Measurements from ENCODE around the gene TREML2. TPM values are rescaled to one million over a fixed set of nuclear protein-coding genes. Genes with fewer than 3 reads are reported as not detected.

TREML2 gene
- total RNA-seq, 2 donors from 2014 or later, result not detected

- Histone ChIP-seq H3K9me3 (no peaks in the 10 kb centered on the region), H3K4me1 (no peaks in the 10 kb centered on the region), H3K27ac (no peak overlapping the region), H3K4me3 (no peak overlapping the region), H3K36me3 (replicated peaks in 1 of 2; ENCODE audit: insufficient read depth in 1 of 2, low read depth in 2 of 2) (no peaks in the 10 kb centered on the region), H3K27me3 (no peaks in the 10 kb centered on the region)
- 78 to 88% methylated on average over 2 of the region's 2 CpGs for WGBS, 2 donors
- TF ChIP-seq POLR2A (IDR thresholded peaks at IDR 0.05), result no peak
- DNase-seq, result no peak
- ATAC-seq, result no peak
- intact Hi-C loops (cut with DNase I), result no loop called here
Observed at GRCh38 chr6:41177695-41178094, 23.3 kb downstream of the TREML2 start.

- no peaks in the 10 kb centered on the region for H3K4me1 ChIP-seq
- no peak for TF ChIP-seq CTCF (IDR thresholded peaks at IDR 0.05)
- TF ChIP-seq POLR2A (IDR thresholded peaks at IDR 0.05), result no peak
- no peak overlapping the region for H3K4me3 ChIP-seq
- no peaks in the 10 kb centered on the region for H3K27me3 ChIP-seq
- 52 to 59% methylated on average over 3 of the region's 3 CpGs for WGBS, 2 donors
- ATAC-seq, result no peak
- intact Hi-C loops (cut with DNase I), result no loop called here
- no peaks in the 10 kb centered on the region for H3K36me3 ChIP-seq (replicated peaks in 1 of 2; ENCODE audit: insufficient read depth in 1 of 2, low read depth in 2 of 2)
- DNase-seq, result no peak
- H3K27ac ChIP-seq, result no peak overlapping the region
- no peaks in the 10 kb centered on the region for H3K9me3 ChIP-seq
Observed at GRCh38 chr6:41177287-41177686, 23.7 kb downstream of the TREML2 start.

GRCh38 chr6:41176189-41176588 lies 24.8 kb downstream of the TREML2 start:
- H3K27ac ChIP-seq, result no peak overlapping the region
- H3K4me1 ChIP-seq, result no peaks in the 10 kb centered on the region
- H3K4me3 ChIP-seq, result no peak overlapping the region
- no peak for ATAC-seq
- no peaks in the 10 kb centered on the region for H3K36me3 ChIP-seq (replicated peaks in 1 of 2; ENCODE audit: insufficient read depth in 1 of 2, low read depth in 2 of 2)
- intact Hi-C loops (cut with DNase I), result no loop called here
- WGBS, 2 donors, result 77 to 81% methylated on average over 12 of the region's 12 CpGs
- H3K27me3 ChIP-seq, result no peaks in the 10 kb centered on the region
- no peaks in the 10 kb centered on the region for H3K9me3 ChIP-seq
- no peak for TF ChIP-seq POLR2A (IDR thresholded peaks at IDR 0.05)
- TF ChIP-seq CTCF (IDR thresholded peaks at IDR 0.05), result no peak
- DNase-seq, result no peak

GRCh38 chr6:41175084-41175483 lies 25.9 kb downstream of the TREML2 start:
- WGBS, 2 donors, result 69 to 74% methylated on average over 1 of the region's 1 CpG

GRCh38 chr6:41174610-41175009 lies 26.3 kb downstream of the TREML2 start:
- ATAC-seq (no peak), DNase-seq (no peak)
- H3K4me3 ChIP-seq, result no peak overlapping the region
- H3K4me1 ChIP-seq, result no peaks in the 10 kb centered on the region
- H3K36me3 ChIP-seq (replicated peaks in 1 of 2; ENCODE audit: insufficient read depth in 1 of 2, low read depth in 2 of 2), result no peaks in the 10 kb centered on the region
- WGBS, 2 donors, result 65 to 78% methylated on average over 2 of the region's 2 CpGs
- no peak for TF ChIP-seq CTCF (IDR thresholded peaks at IDR 0.05)
- TF ChIP-seq POLR2A (IDR thresholded peaks at IDR 0.05), result no peak
- intact Hi-C loops (cut with DNase I), result no loop called here
- H3K27ac ChIP-seq, result no peak overlapping the region
- no peaks in the 10 kb centered on the region for H3K27me3 ChIP-seq
- H3K9me3 ChIP-seq, result no peaks in the 10 kb centered on the region

More at GRCh38 chr6:41175084-41175483, 25.9 kb downstream of the TREML2 start:
- TF ChIP-seq CTCF (IDR thresholded peaks at IDR 0.05) (no peak), POLR2A (IDR thresholded peaks at IDR 0.05) (no peak)
- ATAC-seq (no peak), DNase-seq (no peak)
- H3K27me3 ChIP-seq, result no peaks in the 10 kb centered on the region
- H3K36me3 ChIP-seq (replicated peaks in 1 of 2; ENCODE audit: insufficient read depth in 1 of 2, low read depth in 2 of 2), result no peaks in the 10 kb centered on the region
- no peak overlapping the region for H3K27ac ChIP-seq
- intact Hi-C loops (cut with DNase I), result no loop called here
- H3K4me3 ChIP-seq, result no peak overlapping the region
- no peaks in the 10 kb centered on the region for H3K9me3 ChIP-seq
- H3K4me1 ChIP-seq, result no peaks in the 10 kb centered on the region
